Mesothelial cell of epicardium (in vitro differentiated cells): Measurements from ENCODE around the gene FOXD2. TPM values are rescaled to one million over a fixed set of nuclear protein-coding genes. Genes with fewer than 3 reads are reported as not detected.
A peak's percentile ranks its signal among the peaks of the same experiment; 100 is the strongest.

ENCODE experiments used
- DNase-seq, 2 experiments: peaks; one replicate each; pipeline ENCODE4 v3.0.0; 2021; ENCODE audit warnings: low spot score in 2 of 2; ENCODE audit not compliant: unreplicated experiment in 2 of 2
- H3K27ac Mint-ChIP-seq: 2 replicates; pipeline ENCODE4 v1.8.0; 2021; ENCODE audit warnings: mixed read lengths
- H3K27me3 Mint-ChIP-seq: 2 replicates; pipeline ENCODE4 v1.8.0; 2021; ENCODE audit warnings: low read depth, mixed read lengths
- H3K36me3 Mint-ChIP-seq: 2 replicates; pipeline ENCODE4 v1.8.0; 2021; ENCODE audit warnings: mixed read lengths
- H3K4me1 Mint-ChIP-seq: 2 replicates; pipeline ENCODE4 v1.8.0; 2021; ENCODE audit warnings: mixed read lengths
- H3K4me3 Mint-ChIP-seq: 2 replicates; pipeline ENCODE4 v1.8.0; 2021; ENCODE audit warnings: mild to moderate bottlenecking, moderate library complexity, mixed read lengths
- H3K9me3 Mint-ChIP-seq: 2 replicates; pipeline ENCODE4 v1.8.0; 2021; ENCODE audit warnings: mixed read lengths
- CTCF ChIP-seq: fragments of 200-600 bp; sonication (generic); IDR thresholded peaks from one replicate; pipeline ENCODE4 v1.5.0; 2021; ENCODE audit warnings: antibody characterized with exemption; ENCODE audit not compliant: unreplicated experiment
- total RNA-seq: library from RNA; stranded (reverse); gene quantifications from 3 replicates; pipeline ENCODE4 v1.2.1, GENCODE V29; 2021

Gene FOXD2
- total RNA-seq, 1 donor from 2014 or later: 0.98 TPM

DNA sequence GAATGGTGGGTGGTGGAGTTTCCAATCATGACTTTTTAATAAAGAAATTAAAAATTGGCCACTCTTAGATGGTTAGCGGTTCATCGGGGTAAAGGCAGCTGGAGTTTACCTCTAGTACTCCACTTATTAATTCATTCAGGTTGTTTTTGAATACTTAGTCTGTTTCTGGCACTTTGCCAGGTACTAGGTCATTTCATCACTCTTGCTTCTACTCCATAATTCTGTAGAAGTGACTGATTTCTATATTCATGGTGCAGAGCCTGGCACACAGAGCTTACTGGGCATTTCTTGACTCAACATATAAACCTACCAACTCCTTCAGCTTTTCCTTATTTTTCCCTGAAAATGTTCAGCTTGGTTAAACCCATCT is 31.5 kb downstream of the FOXD2 start:
- H3K9me3 Mint-ChIP-seq: no peaks in the 10 kb centered on the region
- H3K4me1 Mint-ChIP-seq: peaks cover 7% of the 10 kb centered on the region
- no peak for DNase-seq
- H3K27me3 Mint-ChIP-seq: peaks cover 52% of the 10 kb centered on the region
- no peak for TF ChIP-seq CTCF
- no peak overlapping the region for H3K27ac Mint-ChIP-seq
- no peak overlapping the region for H3K4me3 Mint-ChIP-seq
- no peaks in the 10 kb centered on the region for H3K36me3 Mint-ChIP-seq

GRCh38 chr1:47469910-47470309 is 32.1 kb downstream of the FOXD2 start:
- Mint-ChIP-seq H3K4me3 (no peak overlapping the region), H3K27me3 (peaks cover 50% of the 10 kb centered on the region), H3K27ac (no peak overlapping the region), H3K36me3 (no peaks in the 10 kb centered on the region), H3K9me3 (no peaks in the 10 kb centered on the region), H3K4me1 (peaks cover 8% of the 10 kb centered on the region)
- no peak for TF ChIP-seq CTCF
- DNase-seq: no peak

GRCh38 chr1:47471163-47471562 is 33.3 kb downstream of the FOXD2 start:
- H3K27ac Mint-ChIP-seq: no peak overlapping the region
- H3K27me3 Mint-ChIP-seq: peaks cover 58% of the 10 kb centered on the region
- TF ChIP-seq CTCF: no peak

DNA sequence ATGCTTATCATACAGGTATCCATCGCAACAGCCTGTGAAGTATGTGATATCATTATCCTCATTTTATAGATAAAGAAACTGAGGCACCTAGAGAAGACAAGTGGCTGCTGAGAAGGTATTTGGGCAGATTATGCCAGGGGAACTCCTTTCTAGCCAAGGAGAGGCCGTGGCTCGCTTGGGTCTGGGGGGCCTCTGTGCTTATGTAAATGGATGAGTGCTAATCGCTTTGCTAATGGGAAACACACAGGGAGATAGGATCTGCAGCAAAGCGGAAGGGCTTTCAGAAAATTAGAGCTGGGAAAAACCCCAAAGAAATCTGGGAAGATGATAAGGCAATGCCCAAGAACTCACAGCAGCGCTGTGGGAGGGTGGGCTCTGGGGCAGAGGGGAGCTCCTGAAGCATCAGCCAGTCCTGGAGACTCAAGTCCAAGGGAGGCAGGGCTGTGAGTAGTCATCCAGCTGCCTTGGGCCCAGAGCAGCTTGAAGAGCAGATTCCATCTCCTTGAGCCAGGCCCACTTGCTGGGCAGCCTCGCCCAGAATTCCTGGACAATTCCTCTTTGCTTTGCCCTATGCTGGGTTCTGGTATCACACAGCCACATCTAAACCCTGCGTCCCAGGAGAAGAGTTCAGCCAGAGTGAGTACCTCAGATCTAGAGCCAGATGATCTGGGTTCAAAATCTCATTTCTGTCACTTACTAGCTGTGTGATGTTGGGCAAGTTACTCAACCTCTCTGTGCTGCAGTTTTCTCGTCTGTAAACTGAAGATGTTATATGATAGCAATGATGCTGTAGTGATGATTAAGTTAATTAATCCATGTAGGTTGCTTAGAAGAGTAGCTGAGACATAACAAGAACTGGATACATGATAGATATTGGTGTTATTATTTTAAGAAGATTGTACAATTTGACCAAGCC is 36.7 kb downstream of the FOXD2 start:
- Mint-ChIP-seq H3K36me3 (no peaks in the 10 kb centered on the region), H3K27me3 (peaks cover 56% of the 10 kb centered on the region), H3K9me3 (peaks cover 3% of the 10 kb centered on the region), H3K4me3 (no peak overlapping the region), H3K27ac (no peak overlapping the region), H3K4me1 (peaks cover 21% of the 10 kb centered on the region)
- no peak for TF ChIP-seq CTCF
- DNase-seq: no peak

More at GRCh38 chr1:47471163-47471562, 33.3 kb downstream of the FOXD2 start:
- no peak for DNase-seq
- Mint-ChIP-seq H3K4me1 (peaks cover 8% of the 10 kb centered on the region), H3K4me3 (no peak overlapping the region), H3K36me3 (no peaks in the 10 kb centered on the region), H3K9me3 (no peaks in the 10 kb centered on the region)

DNA sequence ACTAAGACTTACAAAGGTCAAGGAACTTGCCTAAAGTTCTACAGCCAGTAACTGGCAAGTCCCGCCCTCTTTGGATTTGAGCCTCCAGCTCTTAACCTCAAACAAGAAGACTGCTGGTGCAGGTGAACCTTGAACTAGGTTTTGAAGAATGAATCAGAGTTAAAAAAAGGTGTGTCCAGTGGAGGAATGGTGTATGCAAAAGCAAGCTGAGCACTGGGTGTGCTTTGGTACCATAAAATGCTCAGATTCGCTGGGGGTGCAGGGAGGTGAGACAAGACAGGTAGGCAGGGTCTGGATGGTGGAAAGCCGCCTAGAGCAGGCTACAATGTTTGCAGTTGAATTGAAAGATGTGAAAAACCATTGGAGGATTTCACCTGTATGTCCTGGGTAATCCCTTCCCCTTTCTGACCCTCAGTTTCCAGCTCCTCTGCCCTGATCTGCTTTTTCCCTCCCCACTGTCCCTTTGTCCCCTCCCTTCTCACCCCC is 39.8 kb downstream of the FOXD2 start:
- Mint-ChIP-seq H3K27me3 (peaks cover 62% of the 10 kb centered on the region), H3K27ac (peak overlapping the region; percentile 54), H3K9me3 (peaks cover 3% of the 10 kb centered on the region), H3K4me1 (peaks cover 27% of the 10 kb centered on the region), H3K4me3 (no peak overlapping the region), H3K36me3 (no peaks in the 10 kb centered on the region)
- DNase-seq: no peak
- no peak for TF ChIP-seq CTCF
